Caco-2 (cell line): ENCODE results near the gene CRACR2A. TPM values are rescaled to one million over a fixed set of nuclear protein-coding genes. Genes with fewer than 3 reads are reported as not detected.

Source experiments
- BruUV-seq: library from RNA; stranded (reverse); fragments of 400-500 nt; replicated peaks from 2 replicates; lab custom pipeline; 2021; lab: Mats Ljungman, UMichigan
- CTCF ChIA-PET: fragments of 300-600 bp; sonication (Branson Sonifier 250); formaldehyde crosslinking; loops from one replicate; lab custom pipeline; 2022; ENCODE audit warnings: antibody characterized with exemption; lab: Charles Lee
- POLR2A ChIA-PET: fragments of 300-600 bp; sonication (Branson Sonifier 250); formaldehyde crosslinking; loops from one replicate; lab custom pipeline; 2022; ENCODE audit warnings: antibody characterized with exemption; lab: Charles Lee
- DNase-seq, 2 experiments: peaks; one replicate each; pipeline versions ENCODE4 v3.0.0 to v3.0.0-alpha.2; 2020 to 2022
- H3K27me3 ChIP-seq: replicated peaks from 2 replicates; pipeline ENCODE4 v1.6.0; 2011; ENCODE audit warnings: low read length; ENCODE audit not compliant: control insufficient read depth, insufficient read depth
- H3K36me3 ChIP-seq: 2 replicates; pipeline ENCODE4 v1.5.1; 2011; ENCODE audit warnings: low read length; ENCODE audit not compliant: control insufficient read depth, insufficient read depth
- H3K4me1 ChIP-seq: fragments of 250-450 bp; sonication (Bioruptor Pico); 2 replicates; pipeline ENCODE4 v1.5.1; 2020; ENCODE audit warnings: mild to moderate bottlenecking
- H3K4me3 ChIP-seq: 2 replicates; pipeline ENCODE4 v1.5.1; 2011; ENCODE audit warnings: low read depth, mild to moderate bottlenecking, control low read depth, low read length
- H3K9me3 ChIP-seq: fragments of 250-450 bp; sonication (Bioruptor Pico); 2 replicates; pipeline ENCODE4 v1.5.1; 2020; ENCODE audit warnings: mild to moderate bottlenecking, moderate library complexity
- H3K27ac Mint-ChIP-seq: one replicate; pipeline ENCODE4 v1.8.0; 2022; ENCODE audit warnings: mixed read lengths; ENCODE audit not compliant: unreplicated experiment
- H3K27me3 Mint-ChIP-seq: one replicate; pipeline ENCODE4 v1.8.0; 2022; ENCODE audit warnings: mixed read lengths; ENCODE audit not compliant: insufficient read depth, unreplicated experiment
- H3K36me3 Mint-ChIP-seq: one replicate; pipeline ENCODE4 v1.8.0; 2022; ENCODE audit warnings: mild to moderate bottlenecking, mixed read lengths; ENCODE audit not compliant: insufficient read depth, unreplicated experiment
- H3K4me1 Mint-ChIP-seq: one replicate; pipeline ENCODE4 v1.8.0; 2022; ENCODE audit warnings: low read depth, mixed read lengths; ENCODE audit not compliant: unreplicated experiment
- H3K4me3 Mint-ChIP-seq: one replicate; pipeline ENCODE4 v1.8.0; 2022; ENCODE audit warnings: mild to moderate bottlenecking, moderate library complexity, mixed read lengths; ENCODE audit not compliant: unreplicated experiment
- H3K9me3 Mint-ChIP-seq: one replicate; pipeline ENCODE4 v1.8.0; 2022; ENCODE audit warnings: mixed read lengths; ENCODE audit not compliant: unreplicated experiment
- intact Hi-C: fragments of 100-400 bp; cut with micrococcal nuclease; formaldehyde crosslinking; loops from one replicate; pipeline ENCODE4 v1.10.0; 2022; ENCODE audit not compliant: unreplicated experiment
- total RNA-seq: library from RNA; stranded (reverse); gene quantifications from 2 replicates; pipeline ENCODE4 v1.2.3, GENCODE V29; 2022
- TF ChIP-seq, protein P1 (sequence below), 2 experiments: fragments of 200-600 bp in 1 of 2; IDR thresholded peaks; 1 replicate in 1 of 2; 2 replicates in 1 of 2; pipeline versions ENCODE4 v1.5.1 to v1.8.0; 2011 to 2022; ENCODE audit warnings: antibody characterized with exemption in 1 of 2, control low read depth in 1 of 2, inconsistent platforms in 1 of 2, low read depth in 1 of 2, low read length in 1 of 2, mild to moderate bottlenecking in 1 of 2, moderate library complexity in 1 of 2; ENCODE audit not compliant: insufficient read depth in 1 of 2, severe bottlenecking in 1 of 2, unreplicated experiment in 1 of 2

CRACR2A gene
- total RNA-seq, 1 experiment from 2014 or later, result 16.5 TPM

DNA sequence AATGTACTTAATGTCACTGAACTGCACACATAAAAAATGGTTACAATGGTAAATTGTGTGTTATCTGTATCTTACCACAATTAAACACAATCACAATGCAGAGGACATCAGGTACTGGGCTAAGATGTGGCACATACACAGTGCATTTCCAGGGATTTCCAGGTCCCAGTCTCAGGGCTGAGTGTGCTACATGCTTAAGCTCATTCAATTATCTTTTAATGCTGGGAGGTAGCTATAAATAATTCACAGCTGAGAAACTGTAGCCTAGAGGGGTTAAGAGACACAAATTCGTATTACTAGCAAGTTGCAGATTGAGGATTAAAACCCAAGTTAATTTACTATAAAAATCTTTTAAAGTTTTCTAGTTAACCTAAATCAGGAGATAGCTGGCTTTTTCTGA lies 67.1 kb downstream of the CRACR2A start:
- H3K27ac Mint-ChIP-seq, result no peak overlapping the region
- no peak for DNase-seq
- intact Hi-C loops, result no loop called here
- Histone ChIP-seq H3K36me3 (no peaks in the 10 kb centered on the region), H3K9me3 (no peaks in the 10 kb centered on the region), H3K27me3 (no peaks in the 10 kb centered on the region), H3K4me1 (no peaks in the 10 kb centered on the region), H3K4me3 (no peak overlapping the region)
- ChIA-PET CTCF (no interaction called here), POLR2A (no interaction called here)
- no peaks in the 10 kb centered on the region for H3K4me1 Mint-ChIP-seq
- TF ChIP-seq, protein P1, sequence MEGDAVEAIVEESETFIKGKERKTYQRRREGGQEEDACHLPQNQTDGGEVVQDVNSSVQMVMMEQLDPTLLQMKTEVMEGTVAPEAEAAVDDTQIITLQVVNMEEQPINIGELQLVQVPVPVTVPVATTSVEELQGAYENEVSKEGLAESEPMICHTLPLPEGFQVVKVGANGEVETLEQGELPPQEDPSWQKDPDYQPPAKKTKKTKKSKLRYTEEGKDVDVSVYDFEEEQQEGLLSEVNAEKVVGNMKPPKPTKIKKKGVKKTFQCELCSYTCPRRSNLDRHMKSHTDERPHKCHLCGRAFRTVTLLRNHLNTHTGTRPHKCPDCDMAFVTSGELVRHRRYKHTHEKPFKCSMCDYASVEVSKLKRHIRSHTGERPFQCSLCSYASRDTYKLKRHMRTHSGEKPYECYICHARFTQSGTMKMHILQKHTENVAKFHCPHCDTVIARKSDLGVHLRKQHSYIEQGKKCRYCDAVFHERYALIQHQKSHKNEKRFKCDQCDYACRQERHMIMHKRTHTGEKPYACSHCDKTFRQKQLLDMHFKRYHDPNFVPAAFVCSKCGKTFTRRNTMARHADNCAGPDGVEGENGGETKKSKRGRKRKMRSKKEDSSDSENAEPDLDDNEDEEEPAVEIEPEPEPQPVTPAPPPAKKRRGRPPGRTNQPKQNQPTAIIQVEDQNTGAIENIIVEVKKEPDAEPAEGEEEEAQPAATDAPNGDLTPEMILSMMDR (IDR thresholded peaks at IDR 0.05; ENCODE audit: insufficient read depth in 1 of 2, low read depth in 1 of 2, low read length in 1 of 2, severe bottlenecking in 1 of 2, unreplicated experiment in 1 of 2), result no peak
- H3K9me3 Mint-ChIP-seq, result peaks cover 11% of the 10 kb centered on the region
- no peak overlapping the region for H3K4me3 Mint-ChIP-seq
- no peaks in the 10 kb centered on the region for H3K36me3 Mint-ChIP-seq
- BruUV-seq, result no TSS peak
- no peaks in the 10 kb centered on the region for H3K27me3 Mint-ChIP-seq

- intact Hi-C loops, result no loop called here
- CTCF ChIA-PET, result no interaction called here
These were observed 68.4 kb downstream of the CRACR2A start for GRCh38 chr12:3684449-3685051.

DNA sequence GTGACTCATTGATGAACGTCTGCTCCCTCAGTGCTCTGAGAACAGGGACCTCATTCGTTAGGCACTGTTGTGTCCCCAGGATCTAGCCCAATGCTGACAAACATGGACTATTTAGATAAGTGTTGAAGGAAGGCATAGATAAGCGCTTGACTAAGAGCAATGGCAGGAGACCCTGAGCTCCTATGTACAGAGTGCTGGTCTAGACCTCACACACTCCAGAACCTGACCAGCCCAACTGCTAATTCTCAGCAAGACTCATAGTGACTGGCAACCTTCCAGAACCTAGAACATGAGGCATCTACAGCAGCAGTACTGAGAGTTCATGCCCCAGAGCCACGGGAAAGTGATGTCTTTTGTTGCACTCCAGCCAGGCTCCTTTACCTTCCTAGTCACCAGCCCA lies 69.2 kb downstream of the CRACR2A start:
- TF ChIP-seq, protein P1 (IDR thresholded peaks at IDR 0.05; ENCODE audit: insufficient read depth in 1 of 2, low read depth in 1 of 2, low read length in 1 of 2, severe bottlenecking in 1 of 2, unreplicated experiment in 1 of 2), result no peak
- H3K9me3 ChIP-seq, result no peaks in the 10 kb centered on the region
- BruUV-seq, result no TSS peak
- no peak overlapping the region for H3K4me3 Mint-ChIP-seq
- H3K27me3 Mint-ChIP-seq, result no peaks in the 10 kb centered on the region
- POLR2A ChIA-PET, result no interaction called here
- no peaks in the 10 kb centered on the region for H3K4me1 Mint-ChIP-seq
- H3K36me3 ChIP-seq, result no peaks in the 10 kb centered on the region
- no peak overlapping the region for H3K4me3 ChIP-seq
- H3K27me3 ChIP-seq, result no peaks in the 10 kb centered on the region
- CTCF ChIA-PET, result no interaction called here
- intact Hi-C loops, result no loop called here
- no peaks in the 10 kb centered on the region for H3K36me3 Mint-ChIP-seq
- no peaks in the 10 kb centered on the region for H3K4me1 ChIP-seq
- no peak overlapping the region for H3K27ac Mint-ChIP-seq
- no peak for DNase-seq
- H3K9me3 Mint-ChIP-seq, result peaks cover 5% of the 10 kb centered on the region

More at GRCh38 chr12:3684449-3685051, 68.4 kb downstream of the CRACR2A start:
- Histone ChIP-seq H3K4me3 (no peak overlapping the region), H3K9me3 (no peaks in the 10 kb centered on the region), H3K36me3 (no peaks in the 10 kb centered on the region), H3K27me3 (no peaks in the 10 kb centered on the region), H3K4me1 (no peaks in the 10 kb centered on the region)
- BruUV-seq, result no TSS peak
- POLR2A ChIA-PET, result no interaction called here
- Mint-ChIP-seq H3K27me3 (no peaks in the 10 kb centered on the region), H3K36me3 (no peaks in the 10 kb centered on the region), H3K9me3 (peaks cover 11% of the 10 kb centered on the region), H3K4me3 (no peak overlapping the region), H3K27ac (no peak overlapping the region), H3K4me1 (no peaks in the 10 kb centered on the region)
- DNase-seq, result no peak
- TF ChIP-seq, protein P1 (IDR thresholded peaks at IDR 0.05; ENCODE audit: insufficient read depth in 1 of 2, low read depth in 1 of 2, low read length in 1 of 2, severe bottlenecking in 1 of 2, unreplicated experiment in 1 of 2), result no peak
